ENCODE measurements around the gene AMY1B.
"Not testable (repeated sequence)": the region's sequence is repeated elsewhere in the genome, so short reads cannot be mapped to it uniquely, and the experiment has no call there.

GRCh38 chr1:103710381-103710780 lies 14.4 kb upstream of the AMY1B start:
- TF ChIP-seq EZH2 (IDR thresholded peaks at IDR 0.05; ENCODE audit: insufficient read depth, poor library complexity, severe bottlenecking); EZH2phosphoT487 (IDR thresholded peaks at IDR 0.05; ENCODE audit: insufficient read depth, low read depth): not testable (repeated sequence)

Data from GM23248 (cell line).